ENCODE results near the gene HMGB2.

HMGB2 gene

DNA sequence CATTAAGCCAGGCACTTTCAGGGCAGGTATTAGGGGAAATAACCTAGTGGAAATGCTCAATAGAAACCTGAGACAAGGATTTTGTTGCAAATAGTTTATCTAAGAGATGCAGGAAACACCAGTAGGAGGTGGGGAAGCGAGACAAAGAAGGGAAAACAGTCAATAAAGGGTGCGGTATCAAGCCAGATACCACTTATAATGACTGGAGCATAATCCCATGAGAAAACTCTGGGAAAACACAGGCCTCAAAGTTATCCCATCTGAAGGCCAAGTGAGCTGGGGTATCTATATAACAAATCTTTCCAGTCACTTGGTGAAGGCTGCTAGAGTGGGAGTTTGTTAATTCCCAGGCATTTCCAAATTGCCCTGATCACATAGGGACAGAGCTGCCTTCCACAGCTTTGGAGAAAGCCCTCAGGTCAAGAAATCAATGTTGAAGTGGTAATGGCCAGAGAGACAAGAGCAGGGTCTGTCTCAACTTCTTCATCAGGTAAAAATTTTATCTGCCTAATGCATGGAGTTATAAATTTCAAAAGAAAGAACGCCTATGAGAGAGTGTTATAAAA is 9.8 kb upstream of the HMGB2 start:
- no peak for DNase-seq (ENCODE audit: low read depth)
- no peak overlapping the region for H3K4me3 ChIP-seq (ENCODE audit: low read depth, low read length)
- in situ Hi-C loops (cut with HindIII; ENCODE audit: low sequenced_read_pairs), result no loop called here
- TF ChIP-seq, protein P1, sequence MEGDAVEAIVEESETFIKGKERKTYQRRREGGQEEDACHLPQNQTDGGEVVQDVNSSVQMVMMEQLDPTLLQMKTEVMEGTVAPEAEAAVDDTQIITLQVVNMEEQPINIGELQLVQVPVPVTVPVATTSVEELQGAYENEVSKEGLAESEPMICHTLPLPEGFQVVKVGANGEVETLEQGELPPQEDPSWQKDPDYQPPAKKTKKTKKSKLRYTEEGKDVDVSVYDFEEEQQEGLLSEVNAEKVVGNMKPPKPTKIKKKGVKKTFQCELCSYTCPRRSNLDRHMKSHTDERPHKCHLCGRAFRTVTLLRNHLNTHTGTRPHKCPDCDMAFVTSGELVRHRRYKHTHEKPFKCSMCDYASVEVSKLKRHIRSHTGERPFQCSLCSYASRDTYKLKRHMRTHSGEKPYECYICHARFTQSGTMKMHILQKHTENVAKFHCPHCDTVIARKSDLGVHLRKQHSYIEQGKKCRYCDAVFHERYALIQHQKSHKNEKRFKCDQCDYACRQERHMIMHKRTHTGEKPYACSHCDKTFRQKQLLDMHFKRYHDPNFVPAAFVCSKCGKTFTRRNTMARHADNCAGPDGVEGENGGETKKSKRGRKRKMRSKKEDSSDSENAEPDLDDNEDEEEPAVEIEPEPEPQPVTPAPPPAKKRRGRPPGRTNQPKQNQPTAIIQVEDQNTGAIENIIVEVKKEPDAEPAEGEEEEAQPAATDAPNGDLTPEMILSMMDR (IDR thresholded peaks at IDR 0.05; ENCODE audit: low read depth, low read length, missing control alignments), result no peak

DNA sequence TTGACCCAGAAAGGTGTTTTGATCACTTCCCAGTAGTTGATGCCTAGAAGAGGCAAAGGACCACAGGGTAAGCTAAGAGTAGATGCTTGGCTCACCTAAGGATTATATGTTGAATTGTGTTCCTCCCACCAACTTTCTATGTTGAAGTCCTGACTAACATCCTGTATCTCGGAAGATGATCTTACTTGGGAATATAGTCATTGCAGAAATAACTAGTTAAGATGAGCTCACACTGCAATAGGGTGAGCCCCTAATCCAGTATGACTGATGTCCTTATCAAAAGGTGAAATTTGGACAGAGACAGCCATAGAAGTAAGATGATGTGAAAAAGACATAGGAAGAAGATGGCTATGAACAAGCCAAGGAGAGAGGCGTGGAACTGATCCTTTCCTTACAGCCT is 3.3 kb upstream of the HMGB2 start:
- in situ Hi-C loops (cut with HindIII; ENCODE audit: low sequenced_read_pairs), result no loop called here
- TF ChIP-seq, protein P1 (IDR thresholded peaks at IDR 0.05; ENCODE audit: low read depth, low read length, missing control alignments), result no peak
- no peak overlapping the region for H3K4me3 ChIP-seq (ENCODE audit: low read depth, low read length)
- no peak for DNase-seq (ENCODE audit: low read depth)

DNA sequence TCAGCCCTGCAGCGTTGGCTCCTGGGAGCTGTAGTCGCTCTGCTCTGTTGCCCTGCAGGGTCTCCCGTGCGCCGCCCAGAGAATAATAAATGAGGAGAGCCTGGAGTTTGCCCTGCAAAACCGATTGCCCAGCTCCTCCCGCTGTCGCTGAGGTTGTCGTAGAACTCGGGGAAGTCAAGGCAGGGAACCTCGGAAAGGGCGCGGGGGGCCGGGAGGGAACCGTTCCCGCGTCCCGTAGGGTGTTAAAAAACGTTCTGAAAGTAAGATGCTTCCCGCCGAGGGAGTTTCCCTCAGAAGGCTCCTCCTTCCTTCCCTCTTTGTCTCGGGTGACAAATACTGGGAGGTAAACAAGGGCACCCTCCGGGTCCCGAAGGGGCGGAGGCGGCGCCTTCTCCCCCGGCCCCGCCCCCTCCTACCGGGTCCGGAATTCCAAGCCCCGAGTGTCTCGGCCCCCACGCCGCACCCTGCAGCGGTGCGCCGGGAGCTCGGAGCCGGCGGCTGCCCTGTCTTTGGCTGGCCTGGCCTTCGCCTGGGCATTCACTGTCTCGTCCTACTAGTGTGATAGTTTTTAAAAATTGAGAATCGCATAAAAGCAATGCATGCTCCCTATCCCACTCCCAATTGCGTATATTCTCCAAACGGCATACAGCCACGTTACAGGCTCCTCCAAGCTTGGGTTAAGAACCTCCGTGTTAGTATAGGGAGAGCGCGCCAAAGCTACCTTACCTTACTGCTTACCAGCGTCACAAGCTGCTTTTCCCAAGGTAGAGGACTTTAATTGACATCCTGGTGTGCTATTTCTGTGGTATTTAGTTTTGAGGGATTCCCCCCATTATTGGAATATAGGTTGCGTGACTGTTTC is 964 bp upstream of the HMGB2 start:
- TF ChIP-seq, protein P1 (IDR thresholded peaks at IDR 0.05; ENCODE audit: low read depth, low read length, missing control alignments), result no peak
- peak; percentile 29 for DNase-seq (ENCODE audit: low read depth)
- H3K4me3 ChIP-seq (ENCODE audit: low read depth, low read length), result peak overlapping the region; percentile 95
- in situ Hi-C loops (cut with HindIII; ENCODE audit: low sequenced_read_pairs), result no loop called here

DNA sequence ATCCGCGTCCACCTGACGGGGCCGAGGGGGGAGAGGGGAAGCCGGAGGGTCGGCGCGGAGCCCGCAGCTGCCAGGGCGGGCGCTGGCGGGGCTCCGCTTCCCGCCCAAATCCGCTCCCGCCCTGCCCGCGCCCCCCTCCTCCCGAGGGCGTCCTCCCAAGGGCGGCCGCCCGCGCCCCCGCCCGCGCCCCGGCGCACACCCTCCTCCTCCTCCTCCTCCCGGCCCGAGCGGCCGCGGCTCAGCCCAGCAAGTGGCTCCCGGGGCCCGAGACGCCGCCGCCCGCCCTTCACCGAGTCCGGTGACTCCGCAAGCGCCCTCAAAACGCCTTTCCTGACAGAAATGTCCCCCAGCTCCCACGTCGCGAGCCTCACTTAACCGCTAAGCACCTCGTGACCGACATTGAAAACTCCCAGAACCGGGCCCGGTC is 487 bp downstream of the HMGB2 start:
- DNase-seq (ENCODE audit: low read depth), result no peak
- in situ Hi-C loops (cut with HindIII; ENCODE audit: low sequenced_read_pairs), result no loop called here
- TF ChIP-seq, protein P1 (IDR thresholded peaks at IDR 0.05; ENCODE audit: low read depth, low read length, missing control alignments), result no peak
- H3K4me3 ChIP-seq (ENCODE audit: low read depth, low read length), result peak overlapping the region; percentile 95

DNA sequence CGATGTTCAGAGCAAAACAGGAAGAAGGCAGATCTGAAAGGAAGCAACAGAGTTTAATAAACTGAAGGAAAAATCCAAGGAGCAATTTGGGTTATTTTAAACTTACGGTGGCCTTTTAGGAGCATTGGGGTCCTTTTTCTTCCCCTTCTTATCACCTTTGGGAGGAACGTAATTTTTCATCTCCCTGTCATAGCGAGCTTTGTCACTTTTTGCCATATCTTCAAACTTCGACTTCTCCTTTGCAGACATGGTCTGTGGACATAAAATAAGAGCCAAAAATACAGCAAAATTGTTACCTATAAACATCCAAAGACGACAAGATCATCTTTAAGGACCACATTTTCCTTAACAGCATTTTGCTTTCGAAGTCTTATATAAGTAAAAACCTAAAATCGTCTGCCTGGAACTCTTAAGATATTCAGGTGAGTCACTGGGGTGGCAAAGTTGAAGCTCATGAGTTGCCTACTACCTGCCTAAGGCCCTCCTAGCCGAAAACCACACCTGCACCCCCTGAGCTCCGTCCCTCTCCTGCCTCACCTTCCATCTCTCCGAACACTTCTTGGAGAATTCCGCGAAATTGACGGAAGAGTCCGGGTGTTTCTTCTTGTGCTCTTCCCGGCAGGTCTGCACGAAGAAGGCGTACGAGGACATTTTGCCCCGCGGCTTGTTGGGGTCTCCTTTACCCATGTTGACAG is 1.0 kb downstream of the HMGB2 start:
- DNase-seq (ENCODE audit: low read depth), result no peak
- peak overlapping the region; percentile 95 for H3K4me3 ChIP-seq (ENCODE audit: low read depth, low read length)
- in situ Hi-C loops (cut with HindIII; ENCODE audit: low sequenced_read_pairs), result no loop called here
- TF ChIP-seq, protein P1 (IDR thresholded peaks at IDR 0.05; ENCODE audit: low read depth, low read length, missing control alignments), result no peak

DNA sequence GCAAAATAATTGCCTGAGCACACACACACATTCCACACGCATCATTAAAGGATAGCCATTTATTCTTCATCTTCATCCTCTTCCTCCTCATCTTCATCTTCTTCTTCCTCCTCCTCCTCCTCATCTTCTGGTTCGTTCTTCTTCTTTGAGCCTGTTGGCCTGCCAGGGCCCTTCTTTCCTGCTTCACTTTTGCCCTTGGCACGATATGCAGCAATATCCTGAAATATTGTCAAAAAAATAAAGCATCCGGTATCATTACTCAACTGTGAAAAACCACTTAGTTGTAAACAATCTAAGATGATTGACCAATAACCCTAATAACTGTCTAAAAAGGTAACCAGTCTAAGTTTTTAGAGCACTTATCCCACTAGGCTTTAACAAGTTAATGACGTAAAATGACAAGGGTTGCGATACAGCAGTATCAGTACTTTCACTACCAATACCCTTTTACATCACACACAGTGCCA is 2.1 kb downstream of the HMGB2 start:
- in situ Hi-C loops (cut with HindIII; ENCODE audit: low sequenced_read_pairs), result no loop called here
- DNase-seq (ENCODE audit: low read depth), result no peak
- H3K4me3 ChIP-seq (ENCODE audit: low read depth, low read length), result peak overlapping the region; percentile 95
- TF ChIP-seq, protein P1 (IDR thresholded peaks at IDR 0.05; ENCODE audit: low read depth, low read length, missing control alignments), result no peak
